Superior temporal gyrus (tissue), 1 donor: Measurements from ENCODE around the gene ADCYAP1R1.

ENCODE experiments used
- DNase-seq: peaks from one replicate; pipeline ENCODE4 v3.0.0-alpha.2; 2016; ENCODE audit errors: extremely low spot score

Gene ADCYAP1R1

GRCh38 chr7:31068006-31068675 lies 16.0 kb downstream of the ADCYAP1R1 start:
- no peak for DNase-seq

- DNase-seq = no peak
These were observed 17.9 kb downstream of the ADCYAP1R1 start for GRCh38 chr7:31069860-31070555.

GRCh38 chr7:31070991-31071644 lies 19.0 kb downstream of the ADCYAP1R1 start:
- no peak for DNase-seq

GRCh38 chr7:31071645-31072029 lies 19.5 kb downstream of the ADCYAP1R1 start:
- DNase-seq = no peak

GRCh38 chr7:31073326-31074119 lies 21.4 kb downstream of the ADCYAP1R1 start:
- DNase-seq = no peak

GRCh38 chr7:31074120-31074383 lies 21.9 kb downstream of the ADCYAP1R1 start:
- no peak for DNase-seq

- no peak for DNase-seq
These were observed 22.4 kb downstream of the ADCYAP1R1 start for GRCh38 chr7:31074403-31075085.

GRCh38 chr7:31075086-31075405 lies 22.9 kb downstream of the ADCYAP1R1 start:
- DNase-seq = no peak

GRCh38 chr7:31076051-31076450 lies 23.9 kb downstream of the ADCYAP1R1 start:
- no peak for DNase-seq

- no peak for DNase-seq
These were observed 24.7 kb downstream of the ADCYAP1R1 start for GRCh38 chr7:31076641-31077310.

- DNase-seq = no peak
These were observed 25.6 kb downstream of the ADCYAP1R1 start for GRCh38 chr7:31077484-31078362.

GRCh38 chr7:31078363-31078990 lies 26.4 kb downstream of the ADCYAP1R1 start:
- DNase-seq = no peak

- no peak for DNase-seq
These were observed 27.2 kb downstream of the ADCYAP1R1 start for GRCh38 chr7:31079126-31079823.

GRCh38 chr7:31079824-31080511 lies 27.9 kb downstream of the ADCYAP1R1 start:
- DNase-seq = no peak

- DNase-seq = no peak
These were observed 28.7 kb downstream of the ADCYAP1R1 start for GRCh38 chr7:31080763-31081162.

- DNase-seq = no peak
These were observed 29.9 kb downstream of the ADCYAP1R1 start for GRCh38 chr7:31082017-31082416.

- no peak for DNase-seq
These were observed 30.3 kb downstream of the ADCYAP1R1 start for GRCh38 chr7:31082447-31082846.

GRCh38 chr7:31083210-31083786 lies 31.2 kb downstream of the ADCYAP1R1 start:
- no peak for DNase-seq
